Stimulated activated CD8-positive, alpha-beta memory T cell treated with anti-CD3 and anti-CD28 coated beads, Interleukin-4, amount 100 ng/mL, for 48 hours (primary cell): Measurements from ENCODE around the gene EHBP1L1.
A peak's percentile ranks its signal among the peaks of the same experiment; 100 is the strongest.

Experiments
- DNase-seq: peaks from one replicate; pipeline ENCODE4 v3.0.0-alpha.2; 2020

The EHBP1L1 gene

GRCh38 chr11:65547446-65548125, 28.3 kb upstream of the EHBP1L1 start:
- no peak for DNase-seq

DNA sequence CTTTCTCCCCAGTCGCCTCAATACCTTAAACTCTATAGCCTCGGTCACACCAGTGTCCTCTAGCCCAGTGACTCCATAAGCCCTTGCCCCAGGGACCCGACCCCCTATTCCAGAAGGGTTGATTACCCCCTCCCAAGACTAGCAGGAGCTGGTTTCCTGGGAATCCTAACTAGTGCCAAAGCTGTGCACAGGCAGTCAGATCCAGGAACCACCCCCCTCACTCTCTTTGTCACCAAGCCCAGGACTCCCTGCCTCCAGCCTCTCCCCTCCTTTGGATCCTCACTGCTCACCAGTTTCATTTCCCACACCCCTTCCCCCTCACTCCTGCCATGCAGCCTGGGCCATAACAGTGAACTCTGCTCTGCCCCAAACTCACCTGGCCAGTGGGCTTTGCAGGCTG, 27.5 kb upstream of the EHBP1L1 start:
- no peak for DNase-seq

- no peak for DNase-seq
These were observed 26.8 kb upstream of the EHBP1L1 start for GRCh38 chr11:65549096-65549495.

- DNase-seq, result peak; percentile 77
These were observed 24.1 kb upstream of the EHBP1L1 start for GRCh38 chr11:65551572-65552387.

GRCh38 chr11:65552388-65552951, 23.4 kb upstream of the EHBP1L1 start:
- DNase-seq, result no peak

- peak; percentile 76 for DNase-seq
These were observed 22.4 kb upstream of the EHBP1L1 start for GRCh38 chr11:65553301-65554001.

DNA sequence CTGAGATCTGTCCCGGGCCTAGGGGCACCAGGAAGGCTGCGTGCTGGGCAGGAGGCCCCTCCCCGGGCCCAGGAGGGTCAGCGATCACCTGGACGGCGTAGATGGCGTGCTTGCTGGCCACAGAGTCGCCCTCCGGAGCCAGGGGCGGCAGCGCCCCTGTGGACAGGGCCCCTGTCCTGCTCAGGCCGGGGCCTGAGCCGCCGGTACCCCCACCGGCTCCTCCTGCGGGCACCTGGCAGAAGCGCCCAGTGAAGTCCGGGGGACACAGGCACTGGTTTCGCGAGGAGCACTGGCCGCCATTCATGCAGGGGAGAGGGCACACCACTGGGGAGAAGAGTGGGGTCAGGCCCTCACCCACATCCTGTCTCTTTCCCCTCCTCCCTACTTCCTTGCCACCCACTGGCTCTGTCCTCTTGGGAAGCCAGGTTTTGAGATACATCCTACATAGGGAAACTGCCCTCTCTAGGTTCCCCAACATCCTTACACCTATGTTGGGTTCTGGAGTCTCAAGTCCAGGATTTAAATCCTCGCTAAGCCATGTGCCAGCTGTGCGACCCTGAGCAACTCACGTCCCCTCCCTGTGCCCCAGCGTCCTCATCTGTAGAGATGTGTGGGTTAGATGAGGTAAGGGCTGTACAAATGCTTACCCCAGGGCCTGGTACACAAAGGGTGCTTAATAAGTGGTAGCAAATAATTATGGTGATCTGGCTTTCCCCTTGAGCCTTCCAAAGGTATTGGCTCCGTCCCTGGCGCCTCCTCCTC, 21.6 kb upstream of the EHBP1L1 start:
- no peak for DNase-seq

GRCh38 chr11:65554842-65555430, 20.9 kb upstream of the EHBP1L1 start:
- DNase-seq, result no peak

DNA sequence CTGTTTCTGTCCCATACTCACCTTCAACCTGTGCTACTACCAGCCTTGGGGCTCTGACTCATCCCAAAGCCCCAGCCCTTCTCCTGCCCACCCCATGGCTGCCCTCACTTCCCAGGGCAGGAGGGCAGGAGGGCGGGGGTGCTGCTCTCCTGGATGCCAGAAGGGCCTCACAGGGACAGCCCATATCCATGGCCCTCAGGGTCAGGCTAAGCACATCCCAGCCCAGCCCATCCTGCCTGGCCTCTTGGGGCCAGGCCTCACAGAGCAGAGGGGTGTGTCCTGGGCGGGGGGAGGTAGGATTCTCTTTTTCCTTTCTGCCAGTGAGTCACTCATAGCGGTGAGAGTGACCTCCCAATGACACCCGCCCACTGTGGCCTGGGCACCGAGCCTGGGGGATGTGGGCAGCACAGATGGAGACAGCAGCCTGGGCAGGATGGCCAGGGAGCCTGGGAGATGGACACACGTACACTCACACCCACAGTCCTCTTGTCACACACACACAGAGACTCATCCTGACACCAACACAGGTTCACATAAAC, 20.1 kb upstream of the EHBP1L1 start:
- no peak for DNase-seq

DNA sequence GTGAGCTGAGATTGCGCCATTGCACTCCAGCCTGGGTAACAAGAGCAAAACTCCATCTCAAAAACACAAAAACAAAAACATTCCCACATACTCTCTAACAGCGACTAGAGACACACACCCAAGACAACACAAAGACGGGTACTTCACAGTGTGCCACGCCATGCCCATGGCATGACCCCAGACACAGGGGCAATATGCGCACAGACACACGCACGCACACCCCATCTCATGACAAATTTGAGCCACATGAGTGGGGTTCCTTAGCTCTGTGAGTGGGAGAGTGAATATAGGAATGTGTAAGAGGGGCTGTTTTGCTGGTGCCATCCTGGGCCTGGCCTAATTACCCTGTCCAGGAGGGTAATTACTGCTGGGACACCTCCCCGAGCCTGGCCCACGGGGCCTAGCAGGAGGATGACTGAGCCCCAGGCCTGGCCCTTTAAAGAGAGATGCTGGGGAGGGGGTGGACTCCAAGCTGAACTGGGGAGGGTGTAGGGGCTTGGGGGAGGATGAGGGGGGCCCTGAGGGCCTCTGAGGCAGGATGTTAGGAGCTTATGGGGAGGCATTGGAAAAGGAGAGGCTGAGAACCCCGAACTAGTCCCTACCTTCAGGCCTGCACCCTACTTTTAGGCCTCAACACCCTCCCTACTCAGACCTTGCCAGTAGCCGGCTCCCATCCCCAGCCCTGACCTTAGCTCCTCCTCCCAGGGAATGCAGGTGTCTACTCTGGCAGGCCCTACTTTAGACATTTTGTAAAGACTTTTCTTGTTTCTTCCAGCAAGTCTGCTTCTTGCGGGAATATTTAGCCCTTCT, 19.2 kb upstream of the EHBP1L1 start:
- no peak for DNase-seq

DNA sequence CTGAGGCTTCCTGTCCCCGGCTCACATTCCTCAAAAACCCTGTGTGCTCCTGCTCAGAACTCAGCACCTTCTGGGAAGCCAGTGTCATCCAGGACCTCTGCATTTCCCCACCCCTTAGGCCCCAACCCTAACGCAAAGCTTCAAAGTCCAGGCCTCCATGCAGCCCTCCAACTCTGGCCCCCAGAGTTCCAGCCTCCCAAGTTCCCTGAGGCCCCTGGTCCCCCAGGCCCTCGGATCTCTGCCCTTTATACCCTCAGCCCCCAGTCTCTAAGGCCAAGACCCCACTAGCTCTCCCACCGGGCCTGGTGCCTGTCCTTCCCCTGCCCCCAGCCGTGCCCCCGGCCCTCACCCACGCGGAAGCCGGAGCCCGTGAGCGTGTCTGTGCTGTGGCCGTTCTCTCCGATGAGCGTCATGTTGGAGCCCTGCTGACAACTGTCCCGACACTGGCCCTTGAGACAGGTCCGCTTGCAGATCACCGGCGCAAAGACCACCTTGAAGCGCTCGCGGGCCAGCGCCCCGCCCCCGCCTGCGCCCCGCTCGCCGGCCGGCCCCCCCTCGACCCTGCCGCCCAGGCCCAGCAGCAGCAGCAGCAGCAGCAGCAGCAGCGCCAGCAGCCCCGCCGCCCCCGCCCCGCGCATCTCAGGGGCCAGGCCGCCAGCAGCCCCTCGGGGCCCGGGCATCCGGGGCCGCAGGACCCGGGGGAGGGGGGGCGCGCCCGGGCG, 18.4 kb upstream of the EHBP1L1 start:
- no peak for DNase-seq

GRCh38 chr11:65558002-65558929, 17.6 kb upstream of the EHBP1L1 start, which contains the start of gene LTBP3:
TSS of gene LTBP3 (minus strand) at chr11:65558359. CDS start at chr11:65557959, 400 bp downstream.
- no peak for DNase-seq

DNA sequence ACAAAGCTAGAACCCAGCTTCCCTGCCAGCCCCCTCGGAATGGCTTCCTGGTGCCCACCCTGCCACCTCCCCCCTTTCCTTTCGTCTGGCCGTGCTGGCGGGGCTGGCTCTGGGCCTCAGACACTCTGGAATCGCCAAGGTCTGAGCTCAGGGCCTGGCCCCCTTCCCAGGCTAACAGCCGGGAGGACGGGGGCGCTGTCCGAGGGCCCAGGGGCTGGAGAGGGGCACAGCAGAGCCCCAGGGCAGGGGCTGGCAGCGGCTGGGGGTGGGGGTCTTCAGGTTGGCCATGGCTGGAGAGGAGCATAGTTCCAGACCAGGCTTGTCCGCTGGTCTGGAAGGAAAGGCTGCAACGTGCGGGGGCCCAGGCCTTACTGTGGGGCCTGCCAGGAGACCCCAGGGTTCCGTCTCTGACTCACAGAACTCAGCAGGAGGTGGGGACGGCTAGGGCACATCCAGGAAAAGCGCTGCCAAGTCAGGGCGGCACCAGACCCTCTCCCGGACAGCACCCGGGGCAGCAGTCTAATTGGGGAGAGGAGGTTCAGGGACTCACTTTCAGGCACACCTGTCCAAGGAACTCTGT, 16.8 kb upstream of the EHBP1L1 start:
- DNase-seq, result no peak

- DNase-seq, result no peak
These were observed 16.3 kb upstream of the EHBP1L1 start for GRCh38 chr11:65559535-65559934.

DNA sequence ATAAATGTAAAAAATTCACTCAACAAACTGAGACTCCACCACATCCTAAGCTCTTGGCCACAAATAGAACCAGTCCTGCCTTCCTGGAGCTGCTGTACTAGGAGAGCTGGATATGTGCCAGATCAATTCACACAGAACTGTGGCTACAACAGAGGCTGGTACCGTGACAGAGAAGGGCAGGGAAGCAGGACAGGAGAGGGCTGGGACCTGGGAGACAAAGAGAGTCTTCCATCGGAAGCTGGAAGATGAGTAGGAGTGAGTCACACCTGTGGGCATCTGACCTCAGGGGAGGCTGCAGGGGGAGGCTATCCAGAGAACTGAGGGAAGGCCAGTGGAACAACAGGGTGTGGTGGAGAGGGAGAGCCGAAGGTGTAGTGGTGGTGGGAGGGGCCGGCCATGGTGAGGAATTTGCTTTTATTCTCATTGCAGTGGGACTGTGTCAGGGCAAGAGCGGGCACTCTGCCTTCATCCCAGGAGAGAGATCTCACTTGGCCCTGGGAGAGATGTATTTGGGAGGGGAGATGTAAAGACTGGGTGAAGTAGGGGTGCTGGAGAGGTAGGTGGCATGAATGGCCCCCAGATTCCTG, 15.8 kb upstream of the EHBP1L1 start:
- DNase-seq, result no peak

DNA sequence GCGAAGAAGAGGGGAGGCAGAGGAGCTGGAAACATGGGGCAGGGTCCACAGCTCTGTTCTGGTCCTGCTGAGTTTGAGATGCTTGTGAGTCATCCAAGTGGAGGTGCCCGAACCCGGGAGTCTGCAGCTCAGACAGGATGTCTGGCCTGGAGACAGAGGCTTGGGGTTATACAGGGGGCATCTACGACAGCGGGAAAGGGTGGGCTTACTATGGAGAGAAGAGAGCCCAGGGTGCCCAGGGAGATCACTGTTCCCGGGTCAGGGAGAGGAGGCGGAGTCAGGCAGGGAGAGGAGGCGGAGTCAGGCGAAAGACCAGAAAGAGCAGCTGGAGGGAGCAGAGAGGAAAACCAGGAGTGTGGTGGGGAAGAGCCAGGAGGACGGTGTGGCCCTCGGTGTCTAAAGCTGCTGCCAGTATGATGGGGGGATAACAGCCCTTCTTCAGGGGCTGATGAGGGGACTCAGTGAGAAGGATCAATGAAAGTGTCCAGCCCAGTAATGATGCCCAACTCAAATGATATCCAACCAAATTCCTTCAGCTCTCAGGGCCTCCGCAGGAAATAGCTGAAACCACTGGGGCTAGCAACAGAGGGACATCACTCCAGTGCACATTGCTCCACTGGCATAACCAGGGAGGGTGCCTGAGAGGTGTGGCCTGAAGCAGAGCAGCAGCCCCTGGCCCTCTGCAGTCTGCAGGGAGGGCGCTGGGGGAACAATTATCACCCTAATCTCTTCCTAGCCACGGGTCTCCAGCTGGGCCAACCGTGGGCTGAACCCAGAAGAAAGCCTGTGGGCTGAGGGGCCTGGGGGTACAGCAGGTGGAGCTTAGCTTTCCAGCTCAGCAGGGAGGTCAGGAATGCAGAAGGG, 15.1 kb upstream of the EHBP1L1 start:
- DNase-seq, result no peak

GRCh38 chr11:65562020-65562419, 13.8 kb upstream of the EHBP1L1 start:
- no peak for DNase-seq
